Activated T-helper 1 cell treated with anti-CD3 and anti-CD28 coated beads, Interleukin-12 subunit alpha, Interleukin-12 subunit beta, Interleukin-2, Interleukin-4 antibody, amounts not matched to agents 30 ng/mL and 10 ng/mL and 1 ng/mL, durations not matched to agents 14 hours and 24 hours and 36 hours (primary cell): Measurements from ENCODE around the gene SENP3. TPM values are rescaled to one million over a fixed set of nuclear protein-coding genes. Genes with fewer than 3 reads are reported as not detected.
A peak's percentile ranks its signal among the peaks of the same experiment; 100 is the strongest.

Experiments used
- DNase-seq: peaks from one replicate; pipeline ENCODE4 v3.0.0; 2021; ENCODE audit warnings: low spot score
- H3K27ac Mint-ChIP-seq: one replicate; pipeline ENCODE4 v1.8.0; 2021; ENCODE audit warnings: mild to moderate bottlenecking, mixed read lengths
- H3K27me3 Mint-ChIP-seq: one replicate; pipeline ENCODE4 v1.8.0; 2022; ENCODE audit warnings: mild to moderate bottlenecking, moderate library complexity, mixed read lengths; ENCODE audit not compliant: insufficient read depth
- H3K36me3 Mint-ChIP-seq: one replicate; pipeline ENCODE4 v1.8.0; 2021; ENCODE audit warnings: low read depth, mixed read lengths
- H3K4me1 Mint-ChIP-seq: one replicate; pipeline ENCODE4 v1.8.0; 2021; ENCODE audit warnings: low read depth, mixed read lengths
- H3K4me3 Mint-ChIP-seq: one replicate; pipeline ENCODE4 v1.8.0; 2021; ENCODE audit warnings: mild to moderate bottlenecking, moderate library complexity, mixed read lengths
- H3K9me3 Mint-ChIP-seq: one replicate; pipeline ENCODE4 v1.8.0; 2021; ENCODE audit warnings: mixed read lengths
- intact Hi-C: fragments of 100-400 bp; cut with micrococcal nuclease; formaldehyde crosslinking; loops from one replicate; pipeline ENCODE4 v1.15.1; 2024
- total RNA-seq: library from RNA; stranded (reverse); gene quantifications from 2 replicates; pipeline ENCODE4 v1.2.3, GENCODE V29; 2022

Gene SENP3
- total RNA-seq, 1 donor from 2014 or later: 102 TPM

GRCh38 chr17:7573324-7574080 lies 11.8 kb downstream of the SENP3 start:
- no peaks in the 10 kb centered on the region for H3K9me3 Mint-ChIP-seq
- intact Hi-C loops: loop anchor here (2.0 to 5.0 kb wide), 4 partner anchors 119 to 674 kb away; partner anchors contain the start of genes CTC1, GABARAP, KDM6B and PFAS
- peak; percentile 86 for DNase-seq
- H3K27me3 Mint-ChIP-seq: peaks cover 2% of the 10 kb centered on the region
- H3K27ac Mint-ChIP-seq: peak overlapping the region; percentile 100
- peak overlapping the region; percentile 94 for H3K4me3 Mint-ChIP-seq
- H3K36me3 Mint-ChIP-seq: peaks cover 75% of the 10 kb centered on the region
- H3K4me1 Mint-ChIP-seq: peaks cover 61% of the 10 kb centered on the region

- peaks cover 68% of the 10 kb centered on the region for H3K4me1 Mint-ChIP-seq
- peaks cover 81% of the 10 kb centered on the region for H3K36me3 Mint-ChIP-seq
- no peak for DNase-seq
- H3K27ac Mint-ChIP-seq: peak overlapping the region; percentile 100
- intact Hi-C loops: loop anchor here (5.0 kb wide), 1 partner anchor 673 kb away; the partner anchor contains the start of genes CTC1 and PFAS
- no peaks in the 10 kb centered on the region for H3K9me3 Mint-ChIP-seq
- H3K27me3 Mint-ChIP-seq: peaks cover 2% of the 10 kb centered on the region
- peak overlapping the region; percentile 94 for H3K4me3 Mint-ChIP-seq
Measured at GRCh38 chr17:7574176-7574953, 12.6 kb downstream of the SENP3 start.

GRCh38 chr17:7575481-7575883 lies 13.8 kb downstream of the SENP3 start:
- DNase-seq: no peak
- intact Hi-C loops: no loop called here
- peaks cover 80% of the 10 kb centered on the region for H3K36me3 Mint-ChIP-seq
- peaks cover 78% of the 10 kb centered on the region for H3K4me1 Mint-ChIP-seq
- H3K27me3 Mint-ChIP-seq: peaks cover 2% of the 10 kb centered on the region
- peak overlapping the region; percentile 94 for H3K4me3 Mint-ChIP-seq
- H3K27ac Mint-ChIP-seq: peak overlapping the region; percentile 29
- no peaks in the 10 kb centered on the region for H3K9me3 Mint-ChIP-seq

GRCh38 chr17:7575959-7576358 lies 14.2 kb downstream of the SENP3 start:
- H3K9me3 Mint-ChIP-seq: no peaks in the 10 kb centered on the region
- no peak for DNase-seq
- peaks cover 80% of the 10 kb centered on the region for H3K36me3 Mint-ChIP-seq
- H3K4me3 Mint-ChIP-seq: peak overlapping the region; percentile 94
- intact Hi-C loops: no loop called here
- H3K27ac Mint-ChIP-seq: peak overlapping the region; percentile 46
- H3K4me1 Mint-ChIP-seq: peaks cover 81% of the 10 kb centered on the region
- peaks cover 2% of the 10 kb centered on the region for H3K27me3 Mint-ChIP-seq

GRCh38 chr17:7576432-7576937 lies 14.8 kb downstream of the SENP3 start:
- peaks cover 2% of the 10 kb centered on the region for H3K27me3 Mint-ChIP-seq
- peaks cover 81% of the 10 kb centered on the region for H3K4me1 Mint-ChIP-seq

GRCh38 chr17:7577327-7578199 lies 15.8 kb downstream of the SENP3 start:
- Mint-ChIP-seq H3K4me1 (peaks cover 79% of the 10 kb centered on the region), H3K36me3 (peaks cover 76% of the 10 kb centered on the region)

More at GRCh38 chr17:7576432-7576937, 14.8 kb downstream of the SENP3 start:
- Mint-ChIP-seq H3K27ac (peak overlapping the region; percentile 46), H3K4me3 (peak overlapping the region; percentile 94), H3K9me3 (no peaks in the 10 kb centered on the region), H3K36me3 (peaks cover 78% of the 10 kb centered on the region)
- intact Hi-C loops: no loop called here
- no peak for DNase-seq

GRCh38 chr17:7579001-7579833 lies 17.5 kb downstream of the SENP3 start, which contains the start of gene CD68:
Gene CD68, plus strand, starts transcription at chr17:7579638. Its CDS starts 40 bp downstream, at chr17:7579678.
- H3K4me1 Mint-ChIP-seq: peaks cover 81% of the 10 kb centered on the region
- peak within 1 kb of the TSS; percentile 76 for H3K4me3 Mint-ChIP-seq
- peaks cover 69% of the 10 kb centered on the region for H3K36me3 Mint-ChIP-seq
- H3K27me3 Mint-ChIP-seq: no peaks in the 10 kb centered on the region
- no peaks in the 10 kb centered on the region for H3K9me3 Mint-ChIP-seq
- intact Hi-C loops: loop anchor here (2.0 kb wide), 1 partner anchor 18 kb away; the partner anchor contains the start of gene SENP3
- H3K27ac Mint-ChIP-seq: peak within 1 kb of the TSS; percentile 86
- DNase-seq: peak; percentile 37

More at GRCh38 chr17:7577327-7578199, 15.8 kb downstream of the SENP3 start:
- peaks cover 2% of the 10 kb centered on the region for H3K27me3 Mint-ChIP-seq
- peak overlapping the region; percentile 31 for H3K27ac Mint-ChIP-seq
- intact Hi-C loops: loop anchor here (2.0 kb wide), 1 partner anchor 17 kb away; the partner anchor contains the start of gene SENP3
- no peaks in the 10 kb centered on the region for H3K9me3 Mint-ChIP-seq
- no peak for DNase-seq
- H3K4me3 Mint-ChIP-seq: peak overlapping the region; percentile 94

- Mint-ChIP-seq H3K4me3 (peak overlapping the region; percentile 76), H3K27me3 (no peaks in the 10 kb centered on the region), H3K9me3 (no peaks in the 10 kb centered on the region), H3K36me3 (peaks cover 64% of the 10 kb centered on the region), H3K4me1 (peaks cover 80% of the 10 kb centered on the region), H3K27ac (peak overlapping the region; percentile 86)
- intact Hi-C loops: loop anchor here (2.0 to 10.0 kb wide), 2 partner anchors 19 to 575 kb away; partner anchors contain the start of genes PER1 and SENP3
- no peak for DNase-seq
Measured at GRCh38 chr17:7579834-7580603, 18.3 kb downstream of the SENP3 start.

GRCh38 chr17:7580604-7581575 lies 19.2 kb downstream of the SENP3 start:
- peaks cover 79% of the 10 kb centered on the region for H3K4me1 Mint-ChIP-seq
- intact Hi-C loops: loop anchor here (10.0 kb wide), 1 partner anchor 574 kb away; the partner anchor contains the start of gene PER1
- peaks cover 60% of the 10 kb centered on the region for H3K36me3 Mint-ChIP-seq
- peak overlapping the region; percentile 82 for H3K27ac Mint-ChIP-seq
- H3K4me3 Mint-ChIP-seq: peak overlapping the region; percentile 15
- no peaks in the 10 kb centered on the region for H3K27me3 Mint-ChIP-seq
- no peak for DNase-seq
- H3K9me3 Mint-ChIP-seq: no peaks in the 10 kb centered on the region
